Measurements from ENCODE around the gene GLI3. TPM values are rescaled to one million over a fixed set of nuclear protein-coding genes. Genes with fewer than 3 reads are reported as not detected.

GLI3 gene
- total and polyA plus RNA-seq, 10 of the 15 experiments (the other 5 are each of a cell fraction or from before 2014, with no cell fraction given), result 0.01 TPM; not detected in 8

- H3K4me1 ChIP-seq (ENCODE audit: control insufficient read depth, insufficient read depth, low read length), result no peaks in the 10 kb centered on the region
- H3K36me3 ChIP-seq (ENCODE audit: control insufficient read depth in 2 of 2, insufficient read depth in 2 of 2, low read length in 1 of 2), result no peaks in the 10 kb centered on the region
- BruUV-seq (replicated peaks), result no TSS peak
- H3K9me3 ChIP-seq (replicated peaks; ENCODE audit: control insufficient read depth, insufficient read depth, low read length), result no peaks in the 10 kb centered on the region
- no peak overlapping the region for H3K4me3 ChIP-seq
- no peak overlapping the region for H3K9ac ChIP-seq (ENCODE audit: control insufficient read depth, insufficient read depth, low read length)
- H4K20me1 ChIP-seq (ENCODE audit: control insufficient read depth, insufficient read depth), result no peaks in the 10 kb centered on the region
- ChIA-PET RAD21 (ENCODE audit: unreplicated experiment) (no interaction called here), CTCF (no interaction called here), SMC1A (ENCODE audit: uncharacterized antibody, unreplicated experiment) (no interaction called here), POLR2A (no interaction called here)
- 44% methylated on average over 1 of the region's 1 CpG for WGBS (ENCODE audit: insufficient coverage, insufficient replicate concordance, low lambda C conversion rate, missing lambda C conversion rate)
- ATAC-seq (no peak), FAIRE-seq (no peak), DNase-seq (ENCODE audit: low read depth, low spot score) (no peak)
- H3K79me2 ChIP-seq (ENCODE audit: control insufficient read depth, insufficient read depth, low read length), result no peaks in the 10 kb centered on the region
- no peak overlapping the region for H2AFZ ChIP-seq (ENCODE audit: control insufficient read depth, low read depth, low read length)
- H3K27me3 ChIP-seq (replicated peaks in 1 of 2; ENCODE audit: control insufficient read depth in 2 of 2, insufficient read depth in 2 of 2, low read length in 1 of 2), result no peaks in the 10 kb centered on the region
- no peak for TF ChIP-seq MLLT1 (IDR thresholded peaks at IDR 0.05)
- no peak for TF ChIP-seq ZBTB11 (CRISPR knock-in tag; IDR thresholded peaks at IDR 0.05)
- no peak for TF ChIP-seq EP300 (IDR thresholded peaks at IDR 0.05; ENCODE audit: borderline replicate concordance in 1 of 2, control insufficient read depth in 1 of 2, low read depth in 2 of 2, low read length in 2 of 2)
- TF ChIP-seq POLR2AphosphoS2 (IDR thresholded peaks at IDR 0.05; ENCODE audit: low read depth, low read length), result no peak
- no peak for TF ChIP-seq MTA3 (IDR thresholded peaks at IDR 0.05; ENCODE audit: borderline replicate concordance, low read length)
- TF ChIP-seq CEBPB (IDR thresholded peaks at IDR 0.05; ENCODE audit: borderline replicate concordance in 1 of 2, low read depth in 2 of 2, low read length in 2 of 2), result no peak
- TF ChIP-seq CREB1 (IDR thresholded peaks at IDR 0.05; ENCODE audit: low read depth), result no peak
- TF ChIP-seq TCF12 (IDR thresholded peaks at IDR 0.05; ENCODE audit: low read depth, low read length), result no peak
- TF ChIP-seq WRNIP1 (IDR thresholded peaks at IDR 0.05; ENCODE audit: borderline replicate concordance, low read depth, low read length), result no peak
- intact Hi-C loops (cut with micrococcal nuclease; ENCODE audit: unreplicated experiment) (no loop called here), in situ Hi-C loops (cut with MboI) (no loop called here)
- H3K27ac ChIP-seq (ENCODE audit: control insufficient read depth, insufficient read depth), result no peak overlapping the region
- no peak overlapping the region for H3K4me2 ChIP-seq (ENCODE audit: control insufficient read depth, insufficient read depth)
These were observed 101.3 kb downstream of the GLI3 start for GRCh38 chr7:42135728-42136127.

Measured in GM12878 (cell line).